T-cell (primary cell): ENCODE results near the gene RFLNA. TPM values are rescaled to one million over a fixed set of nuclear protein-coding genes. Genes with fewer than 3 reads are reported as not detected.

Source experiments
- ATAC-seq, 4 experiments: fragments of 200-7000 bp in 3 of 4; fragments of 150-1000 bp in 1 of 4; cut with Tn5 transposase; replicated peaks in 1 of 4; 1 replicate in 3 of 4; 2 replicates in 1 of 4; pipeline ENCODE4 v1.10.0; 2021; ENCODE audit warnings: moderate library complexity in 3 of 4, mild to moderate bottlenecking in 2 of 4, moderate number of reproducible peaks in 1 of 4
- CTCF ChIA-PET, 2 donors: fragments of 300-600 bp; sonication (Branson Sonifier 250); formaldehyde crosslinking; loops; one replicate each; lab custom pipeline; 2022; ENCODE audit warnings: antibody characterized with exemption in 2 of 2; lab: Charles Lee
- POLR2A ChIA-PET, 2 donors: fragments of 300-600 bp; sonication (Branson Sonifier 250); formaldehyde crosslinking; loops; one replicate each; lab custom pipeline; 2022; ENCODE audit warnings: antibody characterized with exemption in 2 of 2; lab: Charles Lee
- DNase-seq, 35 experiments: peaks; one replicate each; pipeline versions ENCODE4 v3.0.0 to v3.0.0-alpha.2; 2013 to 2023
- H3K27ac ChIP-seq: one replicate; pipeline ENCODE4 v1.5.1; 2013; ENCODE audit warnings: low read length
- H3K27me3 ChIP-seq, 2 experiments: replicated peaks in 1 of 2; 1 replicate in 1 of 2; 2 replicates in 1 of 2; pipeline versions ENCODE4 v1.6.1 to v1.7.0; 2013; ENCODE audit warnings: low read length in 1 of 2, mixed read lengths in 1 of 2; ENCODE audit not compliant: control insufficient read depth in 2 of 2, insufficient read depth in 2 of 2; ENCODE audit errors: extremely low read depth in 1 of 2
- H3K36me3 ChIP-seq, 2 donors: 1 replicate in 1 of 2; 2 replicates in 1 of 2; pipeline versions ENCODE4 v1.6.1 to v1.7.0; 2013; ENCODE audit warnings: low read length in 1 of 2; ENCODE audit not compliant: control insufficient read depth in 2 of 2, insufficient read depth in 1 of 2; ENCODE audit errors: extremely low read depth in 1 of 2
- H3K4me1 ChIP-seq, 2 experiments: 1 replicate in 1 of 2; 2 replicates in 1 of 2; pipeline versions ENCODE4 v1.6.1 to v1.7.0; 2013; ENCODE audit warnings: low read length in 2 of 2, mixed read lengths in 1 of 2; ENCODE audit not compliant: insufficient read depth in 2 of 2, control insufficient read depth in 1 of 2; ENCODE audit errors: extremely low read depth in 1 of 2
- H3K4me3 ChIP-seq, 2 donors: 1 replicate in 1 of 2; 2 replicates in 1 of 2; pipeline versions ENCODE4 v1.5.1 to v1.7.0; 2013; ENCODE audit warnings: mild to moderate bottlenecking in 2 of 2, low read length in 1 of 2, moderate library complexity in 1 of 2; ENCODE audit not compliant: control insufficient read depth in 1 of 2; ENCODE audit errors: extremely low read depth in 1 of 2
- H3K9me3 ChIP-seq: 2 replicates; pipeline ENCODE4 v1.7.0; 2013
- H3K27ac Mint-ChIP-seq, 2 donors: one replicate each; pipeline ENCODE4 v1.8.0; 2020 to 2021; ENCODE audit warnings: mild to moderate bottlenecking in 2 of 2, mixed read lengths in 2 of 2
- H3K27me3 Mint-ChIP-seq, 2 donors: one replicate each; pipeline ENCODE4 v1.8.0; 2021 to 2022; ENCODE audit warnings: mixed read lengths in 2 of 2
- H3K36me3 Mint-ChIP-seq: one replicate; pipeline ENCODE4 v1.8.0; 2021; ENCODE audit warnings: mixed read lengths
- H3K4me1 Mint-ChIP-seq, 3 donors: one replicate each; pipeline ENCODE4 v1.8.0; 2020 to 2022; ENCODE audit warnings: mixed read lengths in 3 of 3, mild to moderate bottlenecking in 1 of 3
- H3K4me3 Mint-ChIP-seq, 3 donors: one replicate each; pipeline ENCODE4 v1.8.0; 2020 to 2022; ENCODE audit warnings: mild to moderate bottlenecking in 3 of 3, mixed read lengths in 3 of 3, moderate library complexity in 3 of 3
- H3K9me3 Mint-ChIP-seq, 3 donors: one replicate each; pipeline ENCODE4 v1.8.0; 2020 to 2022; ENCODE audit warnings: mixed read lengths in 3 of 3
- WGBS: methylation state at CpG from one replicate; pipeline ENCODE4 v1.1.5; 2013; ENCODE audit warnings: missing lambda C conversion rate; ENCODE audit not compliant: insufficient coverage; 5-methylcytosine and 5-hydroxymethylcytosine counted together
- total RNA-seq, 35 experiments: library from RNA in 6 of 35; stranded (reverse) in 6 of 35; fragments of 120-200 nt in 1 of 35; gene quantifications; one replicate each; pipeline versions ENCODE4 v1.2.1 to v1.2.4 and lab custom pipeline; 2013 to 2026

Gene RFLNA
- total RNA-seq, 5 donors from 2014 or later (not counting 1 experiment from before 2014, with no cell fraction given) = not detected

DNA sequence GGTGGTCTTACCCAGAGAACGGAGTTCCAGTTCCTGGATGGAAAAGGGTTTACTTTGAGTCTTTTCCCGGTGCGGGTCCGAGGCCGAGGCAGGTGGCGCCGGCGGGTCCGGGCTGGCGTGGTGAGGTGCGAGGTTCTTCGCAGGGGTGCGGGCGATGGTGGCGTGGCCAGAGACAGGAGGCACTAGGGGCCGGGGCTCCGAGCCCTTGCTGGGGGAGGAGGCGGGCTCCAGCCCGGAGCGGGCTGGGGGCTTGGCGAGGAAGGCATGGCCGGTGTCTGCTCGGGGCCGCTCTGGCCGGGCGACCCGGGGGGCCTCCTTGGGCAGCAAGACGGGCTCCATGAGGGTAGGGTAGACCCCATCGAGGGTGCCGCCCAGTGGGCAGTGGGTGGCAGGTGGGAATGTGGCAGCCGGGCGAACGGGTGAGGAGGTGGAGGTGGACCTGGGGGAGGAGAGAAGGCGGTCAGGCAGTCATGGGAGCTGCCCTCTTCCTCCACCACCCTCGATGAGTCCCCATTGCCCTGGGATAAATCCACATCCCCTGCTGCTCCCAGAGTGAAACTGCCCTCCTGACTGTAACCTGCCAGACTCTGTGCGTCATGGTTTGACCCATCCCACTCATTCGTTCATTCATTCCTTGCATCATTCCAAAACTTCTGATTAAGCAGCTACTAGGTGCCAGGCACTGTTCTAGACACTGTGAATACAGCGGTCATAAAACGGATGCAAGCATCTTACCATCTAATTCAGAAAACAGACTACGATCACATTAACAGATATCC lies 42.0 kb downstream of the RFLNA start:
- no peak overlapping the region for H3K27ac ChIP-seq
- Mint-ChIP-seq H3K4me1 (no peaks in the 10 kb centered on the region), H3K36me3 (peaks cover 49% of the 10 kb centered on the region), H3K27me3 (no peaks in the 10 kb centered on the region), H3K27ac (no peak overlapping the region), H3K9me3 (no peaks in the 10 kb centered on the region), H3K4me3 (no peak overlapping the region)
- DNase-seq (no peak), ATAC-seq (no peak)
- CTCF ChIA-PET = no interaction called here
- no peaks in the 10 kb centered on the region for H3K4me1 ChIP-seq
- 97% methylated on average over 29 of the region's 40 CpGs for WGBS
- peaks cover 32 to 73% of the 10 kb centered on the region in 2 donors for H3K36me3 ChIP-seq
- no peaks in the 10 kb centered on the region for H3K9me3 ChIP-seq
- no peak overlapping the region for H3K4me3 ChIP-seq
- POLR2A ChIA-PET = no interaction called here
- H3K27me3 ChIP-seq = no peaks in the 10 kb centered on the region

DNA sequence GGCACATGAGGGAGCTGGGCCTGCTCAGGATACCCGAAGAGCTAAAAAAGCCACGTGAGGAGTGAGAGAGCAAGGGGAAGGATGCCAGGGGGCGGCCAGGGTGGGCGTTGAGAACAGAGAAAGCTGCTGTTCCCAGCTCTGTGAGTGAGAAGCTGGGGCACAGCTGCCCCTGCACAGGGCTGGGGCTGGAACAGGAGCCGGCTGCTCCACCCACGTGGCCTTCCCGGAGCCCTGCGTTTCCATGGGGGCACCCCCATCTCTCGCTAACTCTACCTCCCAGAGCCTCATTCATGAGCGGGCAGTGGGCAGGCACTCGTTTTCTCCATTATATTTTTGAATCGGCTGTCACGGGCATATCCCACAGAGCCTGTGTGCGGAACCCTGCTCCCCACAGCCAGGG lies 42.7 kb downstream of the RFLNA start:
- no peak for DNase-seq
- Mint-ChIP-seq H3K4me3 (no peak overlapping the region), H3K27me3 (no peaks in the 10 kb centered on the region), H3K27ac (no peak overlapping the region), H3K36me3 (peaks cover 47% of the 10 kb centered on the region), H3K9me3 (no peaks in the 10 kb centered on the region), H3K4me1 (no peaks in the 10 kb centered on the region)
- CTCF ChIA-PET = no interaction called here
- POLR2A ChIA-PET = no interaction called here
- no peaks in the 10 kb centered on the region for H3K27me3 ChIP-seq
- H3K36me3 ChIP-seq = peaks cover 28 to 70% of the 10 kb centered on the region in 2 donors
- no peaks in the 10 kb centered on the region for H3K4me1 ChIP-seq
- WGBS = 91% methylated on average over 14 of the region's 14 CpGs
- H3K27ac ChIP-seq = no peak overlapping the region
- H3K4me3 ChIP-seq = no peak overlapping the region
- ATAC-seq = no peak
- H3K9me3 ChIP-seq = no peaks in the 10 kb centered on the region

- ATAC-seq (no peak), DNase-seq (no peak)
- 100% methylated on average over 4 of the region's 6 CpGs for WGBS
- Histone ChIP-seq H3K4me1 (no peaks in the 10 kb centered on the region), H3K27ac (no peak overlapping the region), H3K9me3 (no peaks in the 10 kb centered on the region), H3K36me3 (peaks cover 35 to 69% of the 10 kb centered on the region in 2 donors), H3K27me3 (no peaks in the 10 kb centered on the region), H3K4me3 (no peak overlapping the region)
- Mint-ChIP-seq H3K27me3 (no peaks in the 10 kb centered on the region), H3K36me3 (peaks cover 52% of the 10 kb centered on the region), H3K4me1 (no peaks in the 10 kb centered on the region), H3K4me3 (no peak overlapping the region), H3K9me3 (no peaks in the 10 kb centered on the region), H3K27ac (no peak overlapping the region)
- CTCF ChIA-PET = no interaction called here
- POLR2A ChIA-PET = no interaction called here
These were observed 43.6 kb downstream of the RFLNA start for GRCh38 chr12:124338448-124338847.

GRCh38 chr12:124338876-124339603 lies 44.1 kb downstream of the RFLNA start:
- Mint-ChIP-seq H3K27ac (no peak overlapping the region), H3K4me3 (no peak overlapping the region), H3K36me3 (peaks cover 52% of the 10 kb centered on the region), H3K4me1 (no peaks in the 10 kb centered on the region), H3K27me3 (no peaks in the 10 kb centered on the region), H3K9me3 (no peaks in the 10 kb centered on the region)
- H3K27me3 ChIP-seq = no peaks in the 10 kb centered on the region
- H3K4me1 ChIP-seq = no peaks in the 10 kb centered on the region
- DNase-seq (no peak), ATAC-seq (no peak)
- no peak overlapping the region for H3K4me3 ChIP-seq
- H3K9me3 ChIP-seq = no peaks in the 10 kb centered on the region
- peaks cover 41 to 69% of the 10 kb centered on the region in 2 donors for H3K36me3 ChIP-seq
- CTCF ChIA-PET = no interaction called here
- POLR2A ChIA-PET = no interaction called here
- 91% methylated on average over 3 of the region's 3 CpGs for WGBS
- no peak overlapping the region for H3K27ac ChIP-seq

- Histone ChIP-seq H3K36me3 (peaks cover 39 to 69% of the 10 kb centered on the region in 2 donors), H3K27ac (no peak overlapping the region), H3K4me3 (no peak overlapping the region), H3K4me1 (no peaks in the 10 kb centered on the region), H3K27me3 (no peaks in the 10 kb centered on the region), H3K9me3 (no peaks in the 10 kb centered on the region)
- Mint-ChIP-seq H3K4me1 (no peaks in the 10 kb centered on the region), H3K9me3 (no peaks in the 10 kb centered on the region), H3K27me3 (no peaks in the 10 kb centered on the region), H3K36me3 (peaks cover 59% of the 10 kb centered on the region), H3K27ac (no peak overlapping the region), H3K4me3 (no peak overlapping the region)
- CTCF ChIA-PET = no interaction called here
- POLR2A ChIA-PET = no interaction called here
- WGBS = 95% methylated on average over 36 of the region's 42 CpGs
- DNase-seq (no peak), ATAC-seq (no peak)
These were observed 45.4 kb downstream of the RFLNA start for GRCh38 chr12:124340080-124340900.

GRCh38 chr12:124341645-124342069 lies 46.8 kb downstream of the RFLNA start:
- H3K27ac Mint-ChIP-seq = no peak overlapping the region
- POLR2A ChIA-PET = interaction anchor here in 1 of 2 donors (0.6 kb wide), 1 partner anchor 47 kb away, joined by 3 read pairs; no protein-coding TSS in a partner anchor
- Histone ChIP-seq H3K27me3 (no peaks in the 10 kb centered on the region), H3K27ac (no peak overlapping the region), H3K4me3 (no peak overlapping the region), H3K36me3 (peaks cover 39 to 69% of the 10 kb centered on the region in 2 donors), H3K9me3 (no peaks in the 10 kb centered on the region), H3K4me1 (no peaks in the 10 kb centered on the region)
- DNase-seq = no peak
- H3K9me3 Mint-ChIP-seq = no peaks in the 10 kb centered on the region
- peaks cover 56% of the 10 kb centered on the region for H3K36me3 Mint-ChIP-seq
- no peaks in the 10 kb centered on the region for H3K4me1 Mint-ChIP-seq
- WGBS = 98% methylated on average over 25 of the region's 27 CpGs
- CTCF ChIA-PET = no interaction called here
- no peak overlapping the region for H3K4me3 Mint-ChIP-seq
- ATAC-seq = no peak
- H3K27me3 Mint-ChIP-seq = no peaks in the 10 kb centered on the region
